ENCODE results near the gene SCP2D1. TPM values are rescaled to one million over a fixed set of nuclear protein-coding genes. Genes with fewer than 3 reads are reported as not detected.
"Not testable (repeated sequence)": the region's sequence is repeated elsewhere in the genome, so short reads cannot be mapped to it uniquely, and the experiment has no call there.

The SCP2D1 gene
- polyA plus RNA-seq (2013, experiment 1 of 2): not detected
- polyA plus RNA-seq (2013, experiment 2 of 2): not detected

DNA sequence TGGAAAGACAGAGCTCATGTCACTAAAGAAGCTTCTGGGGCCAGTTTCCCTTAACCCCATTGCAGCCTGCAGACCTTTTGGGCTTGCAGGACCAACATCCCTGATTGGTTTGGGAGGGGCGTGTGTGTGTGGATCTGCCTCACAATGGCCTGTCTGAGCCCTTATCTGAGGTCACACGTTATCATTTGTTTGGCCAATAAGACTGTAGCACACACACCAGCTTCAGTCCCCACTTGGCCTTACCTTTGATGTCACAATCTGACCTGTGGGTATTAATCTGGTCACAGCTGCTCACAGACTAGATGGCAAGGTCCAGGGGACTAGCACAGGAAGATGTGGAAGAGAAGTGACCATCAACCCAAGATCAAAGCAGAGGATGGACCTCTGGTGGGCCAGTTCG is at the start of gene SCP2D1:
SCP2D1 (plus strand) TSS at position 301 of the 400 bp plus-strand sequence; CDS start at position 334, 33 bp downstream.
- H3K27ac ChIP-seq (ENCODE audit: low read depth, low read length, severe bottlenecking): no peak within 1 kb of the TSS
- no peak within 1 kb of the TSS for H3K4me3 ChIP-seq (ENCODE audit: extremely low read depth, insufficient read depth, low read length, poor library complexity, severe bottlenecking)
- H3K4me1 ChIP-seq (ENCODE audit: control insufficient read depth, insufficient read depth, low read length, poor library complexity, severe bottlenecking): no peaks in the 10 kb centered on the region
- WGBS, 2 experiments (ENCODE audit: insufficient coverage in 2 of 2): 78% methylated on average over 1 to 3 of the region's 3 CpGs
- H3K9me3 ChIP-seq (ENCODE audit: control insufficient read depth, low read length): no peaks in the 10 kb centered on the region
- H3K36me3 ChIP-seq (ENCODE audit: control insufficient read depth, insufficient read depth, low read length): no peaks in the 10 kb centered on the region

DNA sequence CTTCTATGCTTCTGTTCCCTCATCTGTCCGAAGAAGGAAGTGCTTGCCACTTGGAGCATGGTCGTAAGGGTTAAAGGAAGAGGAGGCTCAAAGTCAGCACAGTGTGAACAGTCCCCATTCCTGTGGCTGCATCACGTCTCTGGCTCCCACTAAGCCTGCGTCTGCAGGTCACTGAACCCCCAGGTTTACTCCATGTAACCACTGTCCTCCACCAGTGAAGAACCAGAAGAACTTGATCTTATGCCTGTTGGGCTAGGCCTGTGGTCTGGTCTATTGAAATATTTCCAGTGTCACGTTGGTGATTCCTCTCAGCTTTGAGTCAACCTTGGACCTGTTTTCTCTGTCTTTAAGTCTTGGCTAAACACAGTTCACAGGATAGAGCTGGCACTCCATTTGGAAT is 45.9 kb upstream of the SCP2D1 start:
- Histone ChIP-seq H3K4me1 (ENCODE audit: control insufficient read depth, insufficient read depth, low read length, poor library complexity, severe bottlenecking) (no peaks in the 10 kb centered on the region), H3K36me3 (ENCODE audit: control insufficient read depth, insufficient read depth, low read length) (peaks cover 5% of the 10 kb centered on the region), H3K4me3 (ENCODE audit: extremely low read depth, insufficient read depth, low read length, poor library complexity, severe bottlenecking) (no peak overlapping the region), H3K27ac (ENCODE audit: low read depth, low read length, severe bottlenecking) (no peak overlapping the region), H3K9me3 (ENCODE audit: control insufficient read depth, low read length) (no peaks in the 10 kb centered on the region)
- WGBS, 2 experiments (ENCODE audit: insufficient coverage in 2 of 2): 76 to 89% methylated on average over 3 to 5 of the region's 5 CpGs

DNA sequence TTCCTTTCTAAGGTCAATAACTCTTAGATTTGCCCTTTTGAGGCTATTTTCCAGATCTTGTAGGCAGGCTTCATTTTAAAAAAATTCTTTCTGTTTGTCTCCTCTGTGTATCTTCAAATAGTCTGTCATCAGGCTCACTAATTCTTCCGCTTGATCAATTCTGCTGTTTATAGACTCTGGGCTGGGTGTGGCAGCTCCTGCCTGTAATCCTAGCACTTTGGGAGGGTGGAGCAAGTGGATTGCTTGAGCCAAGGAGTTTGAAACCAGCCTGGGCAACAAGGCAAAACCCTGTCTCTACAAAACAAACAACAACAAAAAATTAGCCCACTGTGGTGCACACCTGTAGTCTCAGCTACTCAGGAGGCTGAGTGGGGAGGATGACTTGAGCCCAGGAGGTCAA is 40.0 kb upstream of the SCP2D1 start:
- no peak overlapping the region for H3K27ac ChIP-seq (ENCODE audit: low read depth, low read length, severe bottlenecking)
- WGBS, 2 experiments (ENCODE audit: insufficient coverage in 2 of 2): 100% methylated on average over 1 of the region's 1 CpG; no CpG with 5 or more reads in 1 of the 2 experiments

DNA sequence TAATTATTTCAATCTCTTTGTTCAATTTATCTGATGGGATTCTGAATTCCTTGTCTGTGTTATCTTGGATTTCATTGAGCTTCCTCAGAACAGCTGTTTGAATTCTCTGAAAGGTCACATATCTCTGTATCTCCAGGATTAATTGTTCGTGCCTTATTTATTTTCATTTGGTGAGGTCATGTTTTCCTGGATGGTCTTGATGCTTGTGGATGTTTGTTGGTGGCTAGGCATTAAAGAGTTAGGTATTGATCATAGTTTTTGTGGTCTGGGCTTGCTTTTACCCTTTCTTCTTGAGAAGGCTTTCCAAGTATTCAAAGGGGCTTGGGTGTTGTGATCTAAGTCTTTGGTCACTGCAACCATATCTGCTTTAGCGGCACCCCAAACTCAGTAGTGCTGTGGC is 39.4 kb upstream of the SCP2D1 start:
- Histone ChIP-seq H3K36me3 (ENCODE audit: control insufficient read depth, insufficient read depth, low read length) (no peaks in the 10 kb centered on the region), H3K4me1 (ENCODE audit: control insufficient read depth, insufficient read depth, low read length, poor library complexity, severe bottlenecking) (no peaks in the 10 kb centered on the region), H3K27ac (ENCODE audit: low read depth, low read length, severe bottlenecking) (no peak overlapping the region), H3K4me3 (ENCODE audit: extremely low read depth, insufficient read depth, low read length, poor library complexity, severe bottlenecking) (no peak overlapping the region), H3K9me3 (ENCODE audit: control insufficient read depth, low read length) (no peaks in the 10 kb centered on the region)
- WGBS, 2 experiments (ENCODE audit: insufficient coverage in 2 of 2): 100% methylated on average over 1 of the region's 2 CpGs; no CpG with 5 or more reads in 1 of the 2 experiments

More for the DNA sequence above, 40.0 kb upstream of the SCP2D1 start:
- no peaks in the 10 kb centered on the region for H3K9me3 ChIP-seq (ENCODE audit: control insufficient read depth, low read length)
- no peaks in the 10 kb centered on the region for H3K4me1 ChIP-seq (ENCODE audit: control insufficient read depth, insufficient read depth, low read length, poor library complexity, severe bottlenecking)
- no peak overlapping the region for H3K4me3 ChIP-seq (ENCODE audit: extremely low read depth, insufficient read depth, low read length, poor library complexity, severe bottlenecking)
- no peaks in the 10 kb centered on the region for H3K36me3 ChIP-seq (ENCODE audit: control insufficient read depth, insufficient read depth, low read length)

DNA sequence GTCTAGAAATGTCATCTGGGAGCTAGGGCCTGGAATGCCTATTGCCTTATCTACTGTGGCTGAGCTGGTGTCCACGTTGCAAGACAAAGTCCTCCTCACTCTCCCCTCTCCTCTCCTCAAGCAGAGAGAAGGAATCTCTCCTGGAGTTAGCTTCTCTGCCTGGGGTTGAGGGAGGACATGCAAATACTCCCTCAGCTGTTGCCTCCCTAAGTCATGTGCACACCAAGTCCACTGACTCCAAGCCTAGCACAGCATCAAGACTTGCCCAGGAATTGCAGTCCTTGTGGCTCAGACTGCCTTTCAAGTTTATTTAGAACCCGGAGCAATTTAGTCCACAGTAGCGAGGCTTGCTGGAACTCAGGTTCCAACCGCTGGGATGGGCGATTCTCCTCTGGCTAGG is 38.0 kb upstream of the SCP2D1 start:
- Histone ChIP-seq H3K27ac (ENCODE audit: low read depth, low read length, severe bottlenecking) (no peak overlapping the region), H3K4me1 (ENCODE audit: control insufficient read depth, insufficient read depth, low read length, poor library complexity, severe bottlenecking) (no peaks in the 10 kb centered on the region), H3K36me3 (ENCODE audit: control insufficient read depth, insufficient read depth, low read length) (no peaks in the 10 kb centered on the region), H3K9me3 (ENCODE audit: control insufficient read depth, low read length) (no peaks in the 10 kb centered on the region), H3K4me3 (ENCODE audit: extremely low read depth, insufficient read depth, low read length, poor library complexity, severe bottlenecking) (no peak overlapping the region)
- WGBS, 2 experiments (ENCODE audit: insufficient coverage in 2 of 2): 87 to 96% methylated on average over 4 of the region's 5 CpGs

DNA sequence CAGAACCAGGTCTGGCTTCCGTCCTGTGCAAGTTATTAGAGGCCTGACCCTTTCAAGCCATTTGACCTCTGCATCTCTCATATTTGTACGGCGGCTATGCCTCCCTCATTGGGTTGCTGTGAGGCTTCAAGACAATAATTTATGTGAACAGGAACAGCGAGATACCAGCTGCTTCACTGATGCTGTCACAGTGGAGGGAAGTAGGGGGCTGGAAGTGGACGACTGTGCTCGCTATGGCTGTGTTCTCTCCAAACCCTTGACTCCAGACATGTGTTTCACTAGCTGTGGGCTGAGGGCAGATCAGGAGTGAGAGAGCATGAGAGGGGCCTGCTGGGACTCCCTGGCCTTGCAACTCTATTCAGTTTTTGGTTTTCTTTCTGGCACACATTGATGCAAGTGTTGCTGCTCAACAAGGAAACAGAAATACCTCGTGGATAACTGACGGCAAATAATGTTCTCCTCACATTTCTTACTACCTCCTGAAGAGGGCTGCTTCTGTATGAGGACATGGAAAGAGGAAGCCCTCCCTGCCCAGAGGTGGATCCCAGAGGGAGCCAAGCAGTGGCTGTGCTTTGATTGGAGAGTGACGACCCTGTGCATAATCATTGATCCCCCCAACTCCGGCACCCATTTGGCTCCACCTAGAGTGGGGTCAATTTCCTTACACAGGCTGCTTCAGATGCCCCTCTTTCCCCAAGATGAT is 34.7 kb upstream of the SCP2D1 start:
- WGBS, 2 experiments (ENCODE audit: insufficient coverage in 2 of 2): 75 to 85% methylated on average over 6 to 7 of the region's 10 CpGs
- H3K4me1 ChIP-seq (ENCODE audit: control insufficient read depth, insufficient read depth, low read length, poor library complexity, severe bottlenecking): no peaks in the 10 kb centered on the region
- no peaks in the 10 kb centered on the region for H3K9me3 ChIP-seq (ENCODE audit: control insufficient read depth, low read length)
- no peak overlapping the region for H3K4me3 ChIP-seq (ENCODE audit: extremely low read depth, insufficient read depth, low read length, poor library complexity, severe bottlenecking)
- no peaks in the 10 kb centered on the region for H3K36me3 ChIP-seq (ENCODE audit: control insufficient read depth, insufficient read depth, low read length)
- H3K27ac ChIP-seq (ENCODE audit: low read depth, low read length, severe bottlenecking): no peak overlapping the region

DNA sequence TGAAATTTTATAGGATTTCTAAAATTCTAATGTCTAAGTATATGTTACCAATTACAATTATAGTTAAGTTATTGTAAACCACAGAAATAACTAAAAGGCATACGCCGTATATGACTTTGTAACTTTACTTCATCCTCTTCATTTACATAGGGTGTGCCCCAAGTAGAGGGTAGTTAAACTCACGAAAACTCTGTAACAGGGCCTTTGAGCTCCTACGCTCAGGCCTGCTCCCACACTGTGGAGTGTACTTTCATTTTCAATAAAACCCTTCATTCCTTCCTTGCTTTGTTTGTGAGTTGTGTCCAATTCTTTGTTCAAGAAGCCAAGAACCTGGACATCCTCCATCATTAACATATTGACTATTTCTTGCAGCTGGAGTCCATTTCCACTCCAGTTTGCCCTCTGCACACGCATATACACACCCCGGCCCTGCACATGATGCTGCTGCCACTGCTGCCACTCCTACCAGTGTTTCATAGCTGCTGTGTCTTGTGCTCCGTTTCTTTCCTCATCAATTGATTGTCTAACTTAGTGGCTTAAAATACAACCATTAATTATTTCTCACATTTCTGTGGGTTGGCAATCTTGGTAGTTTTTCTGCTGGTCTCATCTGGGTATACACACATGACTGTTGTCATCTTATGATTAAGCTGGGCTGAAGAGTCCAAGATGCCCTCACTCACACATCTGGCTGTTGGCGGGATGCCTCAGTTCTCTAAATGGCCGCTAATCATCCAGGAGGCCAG is 33.0 kb upstream of the SCP2D1 start:
- WGBS, 2 experiments (ENCODE audit: insufficient coverage in 2 of 2): 87 to 94% methylated on average over 2 to 7 of the region's 9 CpGs
- H3K9me3 ChIP-seq (ENCODE audit: control insufficient read depth, low read length): no peaks in the 10 kb centered on the region
- no peaks in the 10 kb centered on the region for H3K36me3 ChIP-seq (ENCODE audit: control insufficient read depth, insufficient read depth, low read length)
- no peak overlapping the region for H3K4me3 ChIP-seq (ENCODE audit: extremely low read depth, insufficient read depth, low read length, poor library complexity, severe bottlenecking)
- no peaks in the 10 kb centered on the region for H3K4me1 ChIP-seq (ENCODE audit: control insufficient read depth, insufficient read depth, low read length, poor library complexity, severe bottlenecking)
- H3K27ac ChIP-seq (ENCODE audit: low read depth, low read length, severe bottlenecking): no peak overlapping the region

- Histone ChIP-seq H3K36me3 (ENCODE audit: control insufficient read depth, insufficient read depth, low read length) (no peaks in the 10 kb centered on the region), H3K4me3 (ENCODE audit: extremely low read depth, insufficient read depth, low read length, poor library complexity, severe bottlenecking) (no peak overlapping the region), H3K27ac (ENCODE audit: low read depth, low read length, severe bottlenecking) (no peak overlapping the region), H3K9me3 (ENCODE audit: control insufficient read depth, low read length) (no peaks in the 10 kb centered on the region), H3K4me1 (ENCODE audit: control insufficient read depth, insufficient read depth, low read length, poor library complexity, severe bottlenecking) (no peaks in the 10 kb centered on the region)
- 86 to 92% methylated on average over 2 to 3 of the region's 3 CpGs for WGBS, 2 experiments (ENCODE audit: insufficient coverage in 2 of 2)
Measured at GRCh38 chr20:18781509-18781908, 32.1 kb upstream of the SCP2D1 start.

- H3K4me3 ChIP-seq (ENCODE audit: extremely low read depth, insufficient read depth, low read length, poor library complexity, severe bottlenecking): no peak overlapping the region
- no peaks in the 10 kb centered on the region for H3K9me3 ChIP-seq (ENCODE audit: control insufficient read depth, low read length)
- 76 to 97% methylated on average over 3 of the region's 5 CpGs for WGBS, 2 experiments (ENCODE audit: insufficient coverage in 2 of 2)
- H3K27ac ChIP-seq (ENCODE audit: low read depth, low read length, severe bottlenecking): no peak overlapping the region
- H3K36me3 ChIP-seq (ENCODE audit: control insufficient read depth, insufficient read depth, low read length): no peaks in the 10 kb centered on the region
- H3K4me1 ChIP-seq (ENCODE audit: control insufficient read depth, insufficient read depth, low read length, poor library complexity, severe bottlenecking): no peaks in the 10 kb centered on the region
Measured at GRCh38 chr20:18783385-18783959, 30.1 kb upstream of the SCP2D1 start.

GRCh38 chr20:18787046-18787445 is 26.5 kb upstream of the SCP2D1 start:
- not testable (repeated sequence) for H3K36me3 ChIP-seq (ENCODE audit: control insufficient read depth, insufficient read depth, low read length); H3K4me1 ChIP-seq (ENCODE audit: control insufficient read depth, insufficient read depth, low read length, poor library complexity, severe bottlenecking); H3K4me3 ChIP-seq (ENCODE audit: extremely low read depth, insufficient read depth, low read length, poor library complexity, severe bottlenecking); H3K9me3 ChIP-seq (ENCODE audit: control insufficient read depth, low read length); H3K27ac ChIP-seq (ENCODE audit: low read depth, low read length, severe bottlenecking)
- WGBS, 2 experiments (ENCODE audit: insufficient coverage in 2 of 2): 83 to 90% methylated on average over 1 of the region's 2 CpGs

DNA sequence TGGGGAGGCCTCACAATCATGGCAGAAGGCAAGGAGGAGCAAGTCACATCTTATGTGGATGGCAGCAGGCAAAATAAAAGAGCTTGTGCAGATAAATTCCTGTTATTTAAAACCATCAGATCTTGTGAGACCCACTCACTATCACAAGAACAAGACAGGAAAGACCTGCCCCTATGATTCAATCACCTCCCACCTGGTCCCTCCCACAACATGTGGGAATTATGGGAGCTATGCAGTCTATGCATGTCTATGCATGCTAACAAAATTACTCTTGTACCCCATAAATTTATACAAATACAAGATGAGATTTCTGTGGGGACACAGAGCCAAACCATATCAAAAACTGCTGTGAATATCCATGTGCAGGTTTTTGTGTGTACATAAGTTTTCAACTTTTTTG is 25.6 kb upstream of the SCP2D1 start:
- no peaks in the 10 kb centered on the region for H3K36me3 ChIP-seq (ENCODE audit: control insufficient read depth, insufficient read depth, low read length)
- no peaks in the 10 kb centered on the region for H3K4me1 ChIP-seq (ENCODE audit: control insufficient read depth, insufficient read depth, low read length, poor library complexity, severe bottlenecking)
- no peak overlapping the region for H3K4me3 ChIP-seq (ENCODE audit: extremely low read depth, insufficient read depth, low read length, poor library complexity, severe bottlenecking)
- H3K9me3 ChIP-seq (ENCODE audit: control insufficient read depth, low read length): no peaks in the 10 kb centered on the region
- H3K27ac ChIP-seq (ENCODE audit: low read depth, low read length, severe bottlenecking): no peak overlapping the region

Measured in mesodermal cell (in vitro differentiated cells).